ENCODE results near the gene NRCAM.
"Not testable (repeated sequence)": the region's sequence is repeated elsewhere in the genome, so short reads cannot be mapped to it uniquely, and the experiment has no call there.

DNA sequence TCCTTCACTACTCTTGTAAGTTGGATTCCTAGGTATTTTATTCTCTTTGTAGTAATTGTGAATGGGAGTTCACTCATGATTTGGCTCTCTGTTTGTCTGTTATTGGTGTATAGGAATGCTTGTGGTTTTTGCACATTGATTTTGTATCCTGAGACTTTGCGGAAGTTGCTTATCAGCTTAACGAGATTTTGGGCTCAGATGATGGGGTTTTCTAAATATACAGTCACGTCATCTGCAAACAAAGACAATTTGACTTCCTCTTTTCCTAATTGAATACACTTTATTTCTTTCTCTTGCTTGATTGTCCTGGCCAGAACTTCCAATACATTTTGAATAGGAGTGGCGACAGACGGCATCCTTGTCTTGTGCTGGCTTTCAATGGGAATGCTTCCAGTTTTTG is 181.8 kb downstream of the NRCAM start:
- TF ChIP-seq, protein P1, sequence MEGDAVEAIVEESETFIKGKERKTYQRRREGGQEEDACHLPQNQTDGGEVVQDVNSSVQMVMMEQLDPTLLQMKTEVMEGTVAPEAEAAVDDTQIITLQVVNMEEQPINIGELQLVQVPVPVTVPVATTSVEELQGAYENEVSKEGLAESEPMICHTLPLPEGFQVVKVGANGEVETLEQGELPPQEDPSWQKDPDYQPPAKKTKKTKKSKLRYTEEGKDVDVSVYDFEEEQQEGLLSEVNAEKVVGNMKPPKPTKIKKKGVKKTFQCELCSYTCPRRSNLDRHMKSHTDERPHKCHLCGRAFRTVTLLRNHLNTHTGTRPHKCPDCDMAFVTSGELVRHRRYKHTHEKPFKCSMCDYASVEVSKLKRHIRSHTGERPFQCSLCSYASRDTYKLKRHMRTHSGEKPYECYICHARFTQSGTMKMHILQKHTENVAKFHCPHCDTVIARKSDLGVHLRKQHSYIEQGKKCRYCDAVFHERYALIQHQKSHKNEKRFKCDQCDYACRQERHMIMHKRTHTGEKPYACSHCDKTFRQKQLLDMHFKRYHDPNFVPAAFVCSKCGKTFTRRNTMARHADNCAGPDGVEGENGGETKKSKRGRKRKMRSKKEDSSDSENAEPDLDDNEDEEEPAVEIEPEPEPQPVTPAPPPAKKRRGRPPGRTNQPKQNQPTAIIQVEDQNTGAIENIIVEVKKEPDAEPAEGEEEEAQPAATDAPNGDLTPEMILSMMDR (IDR thresholded peaks at IDR 0.05), result not testable (repeated sequence)
- not testable (repeated sequence) for TF ChIP-seq POLR2A, EP300 (IDR thresholded peaks at IDR 0.05)

Data from sigmoid colon (tissue), 4 donors.